GM12874 (cell line): Measurements from ENCODE around the gene BLOC1S6.

Experiments
- CTCF ChIP-seq: IDR thresholded peaks from 2 replicates; pipeline ENCODE4 v1.5.1; 2011; ENCODE audit warnings: low read depth, mild to moderate bottlenecking, control low read depth, low read length, moderate library complexity; ENCODE audit not compliant: insufficient read depth

Gene BLOC1S6

GRCh38 chr15:45654749-45655148, 67.6 kb downstream of the BLOC1S6 start:
- no peak for TF ChIP-seq CTCF

GRCh38 chr15:45657254-45657653, 70.1 kb downstream of the BLOC1S6 start:
- no peak for TF ChIP-seq CTCF

- TF ChIP-seq CTCF, result no peak
Observed at GRCh38 chr15:45657764-45658545, 70.8 kb downstream of the BLOC1S6 start.
